Measurements from ENCODE around the gene TEX22. TPM values are rescaled to one million over a fixed set of nuclear protein-coding genes. Genes with fewer than 3 reads are reported as not detected.
A peak's percentile ranks its signal among the peaks of the same experiment; 100 is the strongest.

The TEX22 gene
- total RNA-seq, 1 donor from 2014 or later, result 0.31 TPM

GRCh38 chr14:105440992-105441391 is 42.7 kb downstream of the TEX22 start:
- DNase-seq, result no peak

GRCh38 chr14:105442125-105442524 is 43.8 kb downstream of the TEX22 start:
- no peak for DNase-seq

GRCh38 chr14:105442834-105443233 is 44.5 kb downstream of the TEX22 start:
- no peak for DNase-seq

GRCh38 chr14:105444859-105445258 is 46.5 kb downstream of the TEX22 start:
- no peak for DNase-seq

GRCh38 chr14:105445290-105445689 is 47.0 kb downstream of the TEX22 start:
- DNase-seq, result no peak

GRCh38 chr14:105445901-105446845 is 47.8 kb downstream of the TEX22 start:
- DNase-seq, result no peak

- no peak for DNase-seq
Measured at GRCh38 chr14:105446971-105447370, 48.6 kb downstream of the TEX22 start.

- no peak for DNase-seq
Measured at GRCh38 chr14:105447651-105448640, 49.6 kb downstream of the TEX22 start.

GRCh38 chr14:105448706-105449111 is 50.4 kb downstream of the TEX22 start:
- DNase-seq, result peak; percentile 29

GRCh38 chr14:105449276-105450122 is 51.2 kb downstream of the TEX22 start:
- DNase-seq, result no peak

- DNase-seq, result no peak
Measured at GRCh38 chr14:105450123-105450505, 51.8 kb downstream of the TEX22 start.

- no peak for DNase-seq
Measured at GRCh38 chr14:105450864-105451720, 52.8 kb downstream of the TEX22 start.

- DNase-seq, result no peak
Measured at GRCh38 chr14:105452963-105453362, 54.6 kb downstream of the TEX22 start.

- DNase-seq, result no peak
Measured at GRCh38 chr14:105453847-105454246, 55.5 kb downstream of the TEX22 start.

- no peak for DNase-seq
Measured at GRCh38 chr14:105455086-105455640, 56.8 kb downstream of the TEX22 start.

- no peak for DNase-seq
Measured at GRCh38 chr14:105455766-105456660, 57.7 kb downstream of the TEX22 start.

GRCh38 chr14:105456736-105457617 is 58.6 kb downstream of the TEX22 start:
- DNase-seq, result no peak

- no peak for DNase-seq
Measured at GRCh38 chr14:105458010-105458409, 59.7 kb downstream of the TEX22 start.
